ENCODE measurements around the gene RNF150. TPM values are rescaled to one million over a fixed set of nuclear protein-coding genes. Genes with fewer than 3 reads are reported as not detected.

Gene RNF150
- total and polyA plus RNA-seq, 12 donors: 4.9 to 88.6 (median 61.3) TPM

DNA sequence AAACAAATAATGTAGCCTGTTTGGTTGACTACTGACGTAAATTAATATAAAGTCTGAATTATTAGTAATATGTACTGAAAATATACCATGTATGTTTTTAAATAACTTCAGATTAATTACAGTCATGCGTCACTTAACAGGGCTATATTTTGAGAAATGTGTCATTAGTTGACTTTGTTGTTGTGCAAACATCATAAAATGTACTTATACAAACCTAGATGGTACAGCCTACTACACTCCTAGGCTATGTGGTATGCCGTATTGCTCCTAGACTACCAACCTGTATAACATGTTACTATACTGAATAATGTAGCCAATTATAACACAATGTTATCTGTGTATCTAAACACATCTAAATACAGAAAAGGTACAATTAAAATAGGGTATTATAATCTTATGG is 66.6 kb downstream of the RNF150 start:
- Histone ChIP-seq H3K27me3 (no peaks in the 10 kb centered on the region), H3K27ac (no peak overlapping the region), H3K4me3 (no peak overlapping the region), H3K36me3 (replicated peaks in 1 of 2) (no peaks in the 10 kb centered on the region), H3K4me1 (replicated peaks in 1 of 2) (no peaks in the 10 kb centered on the region), H3K9me3 (replicated peaks in 1 of 3) (no peaks in the 10 kb centered on the region)
- no peak for DNase-seq
- WGBS, 4 donors: 94 to 98% (median 97%) methylated on average over 3 of the region's 3 CpGs
- intact Hi-C loops (cut with DNase I): no loop called here
- TF ChIP-seq POLR2A (IDR thresholded peaks at IDR 0.05) (no peak), CTCF (IDR thresholded peaks at IDR 0.05) (no peak)

DNA sequence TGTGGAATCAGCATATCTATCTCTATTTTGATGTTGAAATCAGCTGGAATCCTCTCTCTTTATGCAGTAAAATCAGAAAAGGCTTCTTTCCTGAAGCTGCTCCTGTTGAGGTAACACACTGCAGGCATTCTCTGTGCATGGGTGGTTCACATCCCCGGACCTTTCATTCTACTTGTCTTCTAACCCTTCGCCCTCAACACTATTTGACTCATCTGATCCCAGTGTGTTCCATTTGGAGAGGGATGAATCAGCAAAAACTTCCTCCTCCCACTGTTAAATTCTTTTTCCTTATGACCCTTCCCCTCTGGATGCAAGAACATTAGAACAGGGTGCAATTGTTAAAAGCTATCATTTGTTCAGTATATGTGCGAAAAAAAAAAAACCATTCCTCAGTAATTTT is 67.4 kb downstream of the RNF150 start:
- peaks cover 0 to 4% of the 10 kb centered on the region in 2 donors for H3K4me1 ChIP-seq (replicated peaks in 1 of 2)
- H3K36me3 ChIP-seq (replicated peaks in 1 of 2): no peaks in the 10 kb centered on the region
- TF ChIP-seq POLR2A (IDR thresholded peaks at IDR 0.05) (no peak), CTCF (IDR thresholded peaks at IDR 0.05) (no peak)
- no peaks in the 10 kb centered on the region for H3K27me3 ChIP-seq
- DNase-seq: no peak
- no peak overlapping the region for H3K4me3 ChIP-seq
- intact Hi-C loops (cut with DNase I): no loop called here
- WGBS, 4 donors: 80 to 89% (median 85%) methylated on average over 3 of the region's 3 CpGs
- no peaks in the 10 kb centered on the region for H3K9me3 ChIP-seq (replicated peaks in 1 of 3)
- no peak overlapping the region for H3K27ac ChIP-seq

- H3K4me1 ChIP-seq (replicated peaks in 1 of 2): peaks cover 0 to 4% of the 10 kb centered on the region in 2 donors
- no peaks in the 10 kb centered on the region for H3K36me3 ChIP-seq (replicated peaks in 1 of 2)
- WGBS, 4 donors: 89 to 91% (median 91%) methylated on average over 4 of the region's 4 CpGs
- H3K9me3 ChIP-seq (replicated peaks in 1 of 3): peaks cover 0 to 8% (median 0%) of the 10 kb centered on the region in 3 donors
- TF ChIP-seq POLR2A (IDR thresholded peaks at IDR 0.05) (no peak), CTCF (IDR thresholded peaks at IDR 0.05) (no peak)
- H3K27ac ChIP-seq: no peak overlapping the region
- intact Hi-C loops (cut with DNase I): no loop called here
- DNase-seq: no peak
- no peaks in the 10 kb centered on the region for H3K27me3 ChIP-seq
- H3K4me3 ChIP-seq: no peak overlapping the region
These were observed 70.6 kb downstream of the RNF150 start for GRCh38 chr4:141062651-141063050.

DNA sequence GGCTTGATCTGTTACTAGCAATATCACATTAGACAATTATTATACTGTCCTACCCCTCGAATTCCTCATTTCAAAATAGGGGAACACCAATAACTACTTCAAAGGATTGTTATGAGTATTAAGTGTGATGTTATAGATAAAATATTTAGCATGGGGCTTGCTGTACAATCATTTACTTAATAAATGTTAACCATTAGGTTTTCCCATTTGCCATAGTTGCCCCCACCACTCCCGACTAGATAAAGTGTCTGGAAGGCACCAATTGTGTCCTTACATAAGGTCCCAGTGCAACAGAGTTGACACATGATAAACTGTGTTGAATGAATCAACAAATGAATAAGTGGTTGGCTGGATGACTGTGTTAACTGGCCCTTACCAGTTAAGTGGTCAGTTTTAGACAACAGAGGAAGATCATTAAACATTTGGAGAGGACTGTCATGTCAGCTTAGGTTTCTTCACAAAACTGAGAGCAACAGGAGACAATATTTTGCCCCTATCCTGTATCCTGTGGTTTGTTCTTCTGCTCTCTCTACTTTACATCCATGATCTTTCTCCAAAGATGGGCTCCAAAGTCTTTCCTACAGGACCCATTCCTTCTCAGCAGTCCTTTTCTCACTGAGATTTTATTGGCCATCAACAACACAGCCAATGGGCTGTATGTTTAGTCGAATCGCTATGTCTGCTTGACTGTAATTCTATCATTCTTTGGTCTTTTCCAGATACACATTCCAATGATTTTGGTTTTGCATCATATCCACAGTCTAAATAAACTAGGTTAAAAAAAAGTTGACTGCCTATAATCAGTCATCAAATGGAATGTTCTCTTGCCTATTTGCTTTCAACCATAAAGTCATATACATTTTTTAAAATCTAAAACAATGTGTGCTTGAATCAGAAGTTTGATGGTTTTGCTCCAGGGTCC is 74.4 kb downstream of the RNF150 start:
- 82 to 88% (median 86%) methylated on average over 4 of the region's 4 CpGs for WGBS, 4 donors
- no peaks in the 10 kb centered on the region for H3K27me3 ChIP-seq
- peaks cover 0 to 8% (median 0%) of the 10 kb centered on the region in 3 donors for H3K9me3 ChIP-seq (replicated peaks in 1 of 3)
- H3K36me3 ChIP-seq (replicated peaks in 1 of 2): no peaks in the 10 kb centered on the region
- peaks cover 4% of the 10 kb centered on the region in 2 donors for H3K4me1 ChIP-seq (replicated peaks in 1 of 2)
- DNase-seq: no peak
- intact Hi-C loops (cut with DNase I): no loop called here
- no peak overlapping the region for H3K4me3 ChIP-seq
- no peak overlapping the region for H3K27ac ChIP-seq
- TF ChIP-seq CTCF (IDR thresholded peaks at IDR 0.05) (no peak), POLR2A (IDR thresholded peaks at IDR 0.05) (no peak)

All from adrenal gland (tissue), 12 donors.